Uterus (tissue), 4 donors: Measurements from ENCODE around the gene CFAP141. TPM values are rescaled to one million over a fixed set of nuclear protein-coding genes. Genes with fewer than 3 reads are reported as not detected.
A peak's percentile ranks its signal among the peaks of the same experiment; 100 is the strongest.

Experiments used
- DNase-seq, 2 donors: peaks; one replicate each; pipeline ENCODE4 v3.0.0-alpha.2; 2019 to 2020
- H3K27ac ChIP-seq, 2 donors: fragments of 200-600 bp; sonication (generic); 1 replicate in 1 of 2; 2 replicates in 1 of 2; pipeline ENCODE4 v1.5.1; 2016 to 2018
- H3K27me3 ChIP-seq, 2 donors: fragments of 200-600 bp; sonication (generic); one replicate each; pipeline ENCODE4 v1.5.1; 2018 to 2019; ENCODE audit warnings: control low read depth in 1 of 2
- H3K36me3 ChIP-seq, 2 donors: fragments of 200-600 bp; sonication (generic); one replicate each; pipeline ENCODE4 v1.5.1; 2019; ENCODE audit warnings: control low read depth in 1 of 2
- H3K4me1 ChIP-seq, 2 donors: fragments of 200-600 bp; sonication (generic); one replicate each; pipeline ENCODE4 v1.5.1; 2018 to 2019; ENCODE audit warnings: control low read depth in 1 of 2
- H3K4me3 ChIP-seq, 2 donors: fragments of 200-600 bp; sonication (generic); 1 replicate in 1 of 2; 2 replicates in 1 of 2; pipeline ENCODE4 v1.5.1; 2018 to 2019; ENCODE audit warnings: mild to moderate bottlenecking in 1 of 2
- H3K9me3 ChIP-seq, 2 donors: fragments of 200-600 bp; sonication (generic); one replicate each; pipeline ENCODE4 v1.5.1; 2019; ENCODE audit warnings: control low read depth in 1 of 2
- POLR2A ChIP-seq, 2 donors: fragments of 450-650 bp; IDR thresholded peaks; one replicate each; pipeline ENCODE4 v1.6.1; 2016; ENCODE audit warnings: antibody characterized with exemption in 2 of 2, mild to moderate bottlenecking in 1 of 2, moderate library complexity in 1 of 2
- intact Hi-C: fragments of 100-400 bp; cut with DNase I; formaldehyde crosslinking; loops from one replicate; pipeline ENCODE4 v1.15.1; 2023; ENCODE audit warnings: low total_unique reads
- total RNA-seq, 4 donors: library from RNA; depleted of rRNA in 3 of 4; stranded (reverse); fragments of >200 nt in 3 of 4; gene quantifications; one replicate each; pipeline versions ENCODE4 v1.1.0 to v1.2.4, GENCODE V29; 2014 to 2023
- TF ChIP-seq, protein P1 (sequence below), 4 experiments: fragments of 200-600 bp in 2 of 4; fragments of 450-650 bp in 2 of 4; sonication (generic) in 2 of 4; IDR thresholded peaks; one replicate each; pipeline ENCODE4 v1.5.1; 2016 to 2019; ENCODE audit warnings: antibody characterized with exemption in 4 of 4, mild to moderate bottlenecking in 2 of 4, moderate library complexity in 1 of 4
- donor health status: DM: yes; HTN: yes; CAD: no.

Gene CFAP141
- total RNA-seq, 4 donors from 2014 or later: not detected

DNA sequence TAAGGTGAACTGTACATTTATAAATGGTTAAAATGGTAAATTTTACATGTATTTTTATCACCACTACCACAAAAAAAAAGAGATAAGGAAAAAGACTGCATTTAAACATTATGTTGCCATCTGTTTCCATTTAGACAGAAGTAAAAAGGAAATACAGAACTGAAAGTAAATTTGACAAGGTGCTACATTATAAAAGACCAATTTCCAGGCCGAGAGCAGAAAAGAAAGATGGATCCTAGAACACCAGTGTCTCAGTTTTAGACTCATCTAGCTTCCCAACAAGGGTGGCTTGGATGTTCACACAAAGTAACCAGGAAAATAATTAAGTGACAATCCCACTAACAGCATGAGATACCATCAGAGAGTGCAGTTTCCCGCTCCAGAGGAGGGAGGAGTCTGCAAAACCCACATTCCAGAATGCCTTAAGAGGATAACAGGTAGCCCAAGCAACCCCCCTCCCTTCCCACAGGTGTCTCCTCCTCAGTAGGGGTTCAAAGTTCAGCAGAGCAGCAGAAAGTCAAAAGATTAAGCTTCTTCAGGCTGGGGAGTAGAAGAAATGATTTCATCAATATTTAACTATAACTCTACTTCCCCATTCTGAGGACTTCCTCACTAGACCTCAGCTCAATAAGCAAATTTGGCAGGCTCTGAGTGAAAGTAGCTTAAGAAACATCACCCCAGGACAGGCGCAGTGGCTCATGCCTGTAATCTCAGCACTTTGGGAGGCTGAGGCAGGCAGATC lies 26.0 kb downstream of the CFAP141 start:
- intact Hi-C loops: no loop called here
- no peak overlapping the region for H3K4me3 ChIP-seq
- H3K27me3 ChIP-seq: no peaks in the 10 kb centered on the region
- H3K4me1 ChIP-seq: peaks cover 18 to 24% of the 10 kb centered on the region in 2 donors
- TF ChIP-seq, protein P1, sequence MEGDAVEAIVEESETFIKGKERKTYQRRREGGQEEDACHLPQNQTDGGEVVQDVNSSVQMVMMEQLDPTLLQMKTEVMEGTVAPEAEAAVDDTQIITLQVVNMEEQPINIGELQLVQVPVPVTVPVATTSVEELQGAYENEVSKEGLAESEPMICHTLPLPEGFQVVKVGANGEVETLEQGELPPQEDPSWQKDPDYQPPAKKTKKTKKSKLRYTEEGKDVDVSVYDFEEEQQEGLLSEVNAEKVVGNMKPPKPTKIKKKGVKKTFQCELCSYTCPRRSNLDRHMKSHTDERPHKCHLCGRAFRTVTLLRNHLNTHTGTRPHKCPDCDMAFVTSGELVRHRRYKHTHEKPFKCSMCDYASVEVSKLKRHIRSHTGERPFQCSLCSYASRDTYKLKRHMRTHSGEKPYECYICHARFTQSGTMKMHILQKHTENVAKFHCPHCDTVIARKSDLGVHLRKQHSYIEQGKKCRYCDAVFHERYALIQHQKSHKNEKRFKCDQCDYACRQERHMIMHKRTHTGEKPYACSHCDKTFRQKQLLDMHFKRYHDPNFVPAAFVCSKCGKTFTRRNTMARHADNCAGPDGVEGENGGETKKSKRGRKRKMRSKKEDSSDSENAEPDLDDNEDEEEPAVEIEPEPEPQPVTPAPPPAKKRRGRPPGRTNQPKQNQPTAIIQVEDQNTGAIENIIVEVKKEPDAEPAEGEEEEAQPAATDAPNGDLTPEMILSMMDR (IDR thresholded peaks at IDR 0.05): no peak
- no peak for TF ChIP-seq POLR2A (IDR thresholded peaks at IDR 0.05)
- peak overlapping the region in 1 of 2 donors; percentile 79 for H3K27ac ChIP-seq
- no peaks in the 10 kb centered on the region for H3K9me3 ChIP-seq
- DNase-seq: no peak
- H3K36me3 ChIP-seq: no peaks in the 10 kb centered on the region

DNA sequence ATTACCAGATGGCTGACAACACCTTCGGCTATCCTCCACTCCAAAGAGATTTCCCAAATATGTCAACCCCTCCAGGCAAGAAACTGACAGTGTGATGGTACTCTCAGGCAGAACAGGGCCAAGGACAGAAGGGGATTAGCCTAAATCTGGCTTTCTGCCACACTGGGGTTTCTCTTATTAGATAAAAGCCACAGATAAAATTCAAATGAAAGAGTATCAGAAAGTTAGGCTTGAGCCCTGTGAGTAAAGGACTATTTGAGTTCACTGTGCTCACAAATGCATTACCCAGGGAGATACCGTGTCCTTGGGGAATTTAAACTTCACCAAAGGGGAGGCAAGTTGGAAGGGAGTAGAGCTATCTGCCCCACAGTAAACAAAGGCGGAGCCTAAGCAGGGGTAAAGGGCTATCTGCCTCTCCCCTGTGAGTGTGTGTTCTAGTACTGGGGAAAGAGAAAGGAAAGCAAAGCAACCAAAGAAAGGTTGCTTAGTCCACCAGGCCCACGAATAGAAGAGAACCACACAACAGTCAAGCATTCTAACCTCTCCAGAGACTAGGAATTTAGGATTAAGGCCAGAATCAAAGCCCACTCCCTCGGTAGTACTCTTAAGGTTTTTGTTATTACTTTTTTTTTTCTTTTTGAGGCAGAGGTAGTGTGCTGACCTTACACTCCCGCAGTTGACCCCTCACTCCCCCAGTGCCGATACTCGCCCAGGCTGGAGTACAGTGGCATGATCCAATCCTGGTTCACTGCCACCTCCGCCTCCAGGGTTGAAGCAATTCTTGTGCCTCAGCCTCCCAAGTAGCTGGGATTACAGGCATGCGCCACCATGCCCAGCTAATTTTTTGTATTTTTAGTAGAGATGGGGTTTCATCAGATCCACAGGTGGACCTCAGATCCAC lies 27.0 kb downstream of the CFAP141 start:
- intact Hi-C loops: no loop called here
- H3K9me3 ChIP-seq: no peaks in the 10 kb centered on the region
- no peak overlapping the region for H3K4me3 ChIP-seq
- no peaks in the 10 kb centered on the region for H3K36me3 ChIP-seq
- H3K4me1 ChIP-seq: peaks cover 18 to 24% of the 10 kb centered on the region in 2 donors
- no peak for DNase-seq
- H3K27ac ChIP-seq: peak overlapping the region; percentile 39 to 79
- TF ChIP-seq POLR2A (IDR thresholded peaks at IDR 0.05): no peak
- H3K27me3 ChIP-seq: no peaks in the 10 kb centered on the region

DNA sequence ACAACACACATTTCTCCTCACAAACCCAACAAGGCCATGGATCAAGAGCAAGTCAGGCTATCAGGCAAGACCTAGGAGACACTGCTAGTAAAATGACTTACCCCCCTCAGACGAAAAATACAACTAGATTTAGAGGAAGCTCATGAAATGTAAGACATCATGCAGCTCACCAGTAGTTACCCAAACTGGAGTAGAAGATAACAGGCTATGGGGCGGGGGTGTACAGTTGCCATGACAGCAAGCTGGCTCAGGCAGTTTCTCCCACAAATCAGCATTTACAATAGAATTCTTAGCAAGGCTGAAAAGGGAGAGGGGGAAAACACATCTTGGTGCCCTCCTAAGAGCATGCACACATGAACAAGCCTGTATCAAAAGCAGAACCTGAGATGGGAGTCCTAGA lies 28.1 kb downstream of the CFAP141 start:
- peak overlapping the region in 1 of 2 donors; percentile 79 for H3K27ac ChIP-seq

GRCh38 chr1:154176337-154176736 lies 29.8 kb downstream of the CFAP141 start:
- TF ChIP-seq, protein P1 (IDR thresholded peaks at IDR 0.05): no peak
- no peak for TF ChIP-seq POLR2A (IDR thresholded peaks at IDR 0.05)
- DNase-seq: no peak
- intact Hi-C loops: no loop called here
- Histone ChIP-seq H3K36me3 (no peaks in the 10 kb centered on the region), H3K4me1 (peaks cover 18 to 24% of the 10 kb centered on the region in 2 donors), H3K27ac (peak overlapping the region; percentile 41 to 46), H3K9me3 (no peaks in the 10 kb centered on the region), H3K4me3 (no peak overlapping the region), H3K27me3 (no peaks in the 10 kb centered on the region)

More for the DNA sequence above, 28.1 kb downstream of the CFAP141 start:
- TF ChIP-seq POLR2A (IDR thresholded peaks at IDR 0.05): no peak
- TF ChIP-seq, protein P1 (IDR thresholded peaks at IDR 0.05): no peak
- H3K36me3 ChIP-seq: no peaks in the 10 kb centered on the region
- H3K4me1 ChIP-seq: peaks cover 18 to 24% of the 10 kb centered on the region in 2 donors
- H3K4me3 ChIP-seq: no peak overlapping the region
- H3K27me3 ChIP-seq: no peaks in the 10 kb centered on the region
- no peaks in the 10 kb centered on the region for H3K9me3 ChIP-seq
- intact Hi-C loops: no loop called here
- no peak for DNase-seq

DNA sequence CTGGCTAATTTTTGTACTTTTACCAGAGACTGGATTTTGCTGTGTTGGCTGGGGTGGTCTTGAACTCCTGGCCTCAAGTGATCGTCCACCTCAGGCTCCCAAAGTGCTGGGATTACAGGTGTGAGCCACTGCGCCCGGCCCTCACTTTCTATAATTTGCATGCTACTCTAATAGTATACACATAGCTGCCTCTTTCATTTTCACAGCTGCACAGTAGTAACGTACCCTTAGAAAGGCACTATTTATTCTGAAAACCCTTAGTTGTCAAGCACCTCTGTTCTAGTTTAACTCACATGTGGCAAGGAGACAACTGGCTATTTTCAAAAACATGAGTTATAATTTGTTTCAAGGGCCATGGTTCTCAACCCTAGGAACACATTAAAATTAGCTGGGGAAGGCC lies 31.5 kb downstream of the CFAP141 start:
- no peak overlapping the region for H3K4me3 ChIP-seq
- no peaks in the 10 kb centered on the region for H3K36me3 ChIP-seq
- no peaks in the 10 kb centered on the region for H3K27me3 ChIP-seq
- H3K27ac ChIP-seq: no peak overlapping the region
- intact Hi-C loops: no loop called here
- no peaks in the 10 kb centered on the region for H3K9me3 ChIP-seq
- H3K4me1 ChIP-seq: peaks cover 12 to 22% of the 10 kb centered on the region in 2 donors
- no peak for DNase-seq
- no peak for TF ChIP-seq POLR2A (IDR thresholded peaks at IDR 0.05)
- TF ChIP-seq, protein P1 (IDR thresholded peaks at IDR 0.05): no peak
